CD4-positive, alpha-beta T cell treated with Interferon alpha-2 for 1 hour (primary cell): Measurements from ENCODE around the gene CCBE1.
"Not testable (repeated sequence)": the region's sequence is repeated elsewhere in the genome, so short reads cannot be mapped to it uniquely, and the experiment has no call there.

Experiments
- DNase-seq, 2 donors: peaks; one replicate each; pipeline ENCODE4 v3.0.0-alpha.2; 2020 to 2022

The CCBE1 gene

GRCh38 chr18:59714096-59714495, 16.9 kb upstream of the CCBE1 start:
- DNase-seq, result not testable (repeated sequence)

DNA sequence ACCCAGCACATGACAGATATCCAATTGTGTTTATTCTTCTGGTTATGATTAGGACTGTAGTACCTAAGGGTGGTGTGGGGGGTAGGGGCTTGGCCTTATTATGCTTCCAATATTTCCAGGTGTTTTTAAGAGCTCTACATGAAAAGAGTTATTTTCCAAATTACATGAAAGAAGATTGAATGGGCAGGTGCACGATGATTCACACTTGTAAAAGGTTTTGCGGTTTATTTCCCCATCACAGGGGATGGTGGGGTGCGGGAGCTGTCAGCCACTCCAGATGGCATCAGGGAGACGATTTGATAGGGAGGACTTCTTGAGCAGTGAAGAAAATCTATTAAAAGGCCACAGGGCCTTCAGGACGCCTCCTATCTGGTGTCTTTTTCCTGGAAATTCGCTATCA, 15.1 kb upstream of the CCBE1 start:
- DNase-seq, result no peak

GRCh38 chr18:59708988-59709387, 11.8 kb upstream of the CCBE1 start:
- no peak for DNase-seq

DNA sequence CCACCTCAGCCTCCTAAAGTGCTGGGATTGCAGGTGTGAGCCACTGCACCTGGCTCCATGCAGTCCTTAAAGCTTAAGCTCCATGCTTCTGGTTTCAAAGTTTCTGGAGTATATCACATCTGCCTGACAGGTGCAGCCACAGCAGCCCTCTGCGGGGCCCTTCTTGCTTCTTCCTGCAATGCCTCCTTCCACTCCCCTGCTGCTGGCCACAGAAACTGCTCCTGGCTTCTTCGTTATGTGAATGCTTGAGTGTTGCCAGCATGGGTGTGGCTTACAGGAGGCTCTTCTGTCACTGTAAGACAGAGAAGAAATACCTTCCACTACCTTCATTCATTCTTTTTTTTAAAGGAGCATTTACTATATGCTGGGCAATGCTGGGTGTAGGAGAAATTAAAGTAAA, 10.1 kb upstream of the CCBE1 start:
- DNase-seq, result no peak

DNA sequence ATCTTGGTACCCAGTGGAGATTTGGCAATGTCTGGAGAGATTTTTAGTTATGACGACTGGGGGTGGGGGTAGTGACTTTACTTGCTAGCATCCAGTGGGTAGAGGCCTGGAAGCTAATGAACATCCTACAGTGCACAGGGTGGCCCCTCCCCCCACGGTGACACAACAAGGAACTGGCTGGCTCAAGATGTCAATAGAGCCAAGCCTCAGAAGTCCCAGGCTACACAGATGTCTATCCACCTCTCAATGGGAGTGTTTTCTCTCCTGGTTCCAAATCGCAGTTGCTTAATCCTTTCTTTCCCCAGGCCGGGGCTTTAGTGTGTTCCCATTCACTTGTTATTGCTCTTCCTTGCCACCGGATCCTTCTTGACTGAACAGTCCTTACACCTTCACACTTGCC, 9.3 kb upstream of the CCBE1 start:
- no peak for DNase-seq

DNA sequence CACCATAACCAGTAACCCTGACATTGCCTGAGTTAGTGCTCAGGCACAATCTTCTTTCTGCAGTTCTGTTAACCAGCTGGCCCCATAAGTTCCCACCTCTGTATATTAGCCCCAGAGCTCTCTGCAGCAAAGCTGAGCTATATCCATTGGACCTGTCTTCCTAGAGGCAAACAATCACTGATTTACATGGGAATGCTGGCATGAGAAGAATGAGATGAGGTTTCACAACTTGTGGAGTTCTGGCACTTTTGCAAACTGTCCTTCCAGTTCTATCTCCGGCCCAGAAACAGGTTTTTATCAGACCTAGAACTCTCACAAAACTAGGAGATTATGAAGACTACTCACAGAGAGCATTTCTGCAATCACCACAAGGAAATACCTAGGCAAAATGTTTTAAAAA, 7.9 kb upstream of the CCBE1 start:
- DNase-seq, result no peak

- no peak for DNase-seq
Measured at GRCh38 chr18:59704146-59704545, 6.9 kb upstream of the CCBE1 start.

- DNase-seq, result no peak
Measured at GRCh38 chr18:59701272-59701671, 4.0 kb upstream of the CCBE1 start.

DNA sequence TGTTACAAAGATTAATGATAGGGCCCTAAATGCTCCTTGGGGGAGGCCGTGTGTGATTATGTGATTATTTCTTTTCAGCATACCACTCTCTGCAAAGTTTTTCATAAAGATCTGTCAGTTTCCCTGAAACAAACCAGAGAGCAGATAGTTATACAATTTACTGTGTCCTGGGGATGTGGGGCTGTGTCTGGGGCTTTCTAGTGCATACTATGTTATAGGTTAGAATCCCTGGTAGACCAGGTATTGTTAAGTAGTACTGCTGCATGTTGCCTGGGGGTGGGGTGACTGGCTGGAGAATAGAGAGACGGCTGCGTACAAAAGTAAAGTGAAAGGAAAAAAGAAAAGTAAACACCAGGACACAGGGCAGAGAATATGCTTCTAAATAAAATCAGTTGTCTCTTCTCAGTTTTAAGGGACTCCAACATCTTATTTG, 3.3 kb upstream of the CCBE1 start:
- DNase-seq, result no peak

DNA sequence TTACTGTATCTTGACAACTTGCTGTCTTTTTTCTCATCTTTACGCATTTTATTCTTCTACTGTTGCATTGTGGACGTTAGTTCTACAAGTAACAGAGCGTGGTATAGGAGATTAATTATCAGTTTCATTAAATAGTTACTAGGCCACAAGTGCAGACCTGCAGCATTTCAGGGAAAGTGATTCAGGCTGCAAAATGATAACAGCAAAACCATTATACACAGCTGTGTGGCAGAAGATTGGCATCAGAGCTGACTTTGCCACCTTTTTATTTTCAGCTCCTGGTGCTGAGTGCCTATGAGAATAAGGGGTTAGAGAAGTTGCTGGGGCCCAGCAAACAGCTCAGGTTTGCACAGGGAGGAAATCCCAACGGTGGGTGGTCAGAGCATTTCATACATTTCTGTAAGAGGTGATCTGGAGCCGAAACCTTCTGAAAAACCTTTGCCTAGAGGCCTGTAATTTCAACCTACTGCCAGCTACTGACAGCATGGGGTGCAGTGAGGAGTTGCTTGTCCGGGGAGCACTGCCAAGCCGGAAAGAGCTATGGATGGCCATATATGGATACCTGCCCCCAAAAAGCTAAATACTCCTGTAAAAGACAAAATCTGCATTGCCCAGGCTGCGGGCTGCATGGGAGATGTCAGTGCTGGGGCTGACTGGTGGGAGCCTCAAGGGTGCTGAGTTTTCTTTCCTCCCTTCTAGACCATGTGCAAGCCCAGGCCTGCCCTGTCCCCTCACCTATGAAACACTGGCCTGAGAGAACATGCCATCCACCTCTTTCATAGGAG, 2.7 kb upstream of the CCBE1 start:
- no peak for DNase-seq

DNA sequence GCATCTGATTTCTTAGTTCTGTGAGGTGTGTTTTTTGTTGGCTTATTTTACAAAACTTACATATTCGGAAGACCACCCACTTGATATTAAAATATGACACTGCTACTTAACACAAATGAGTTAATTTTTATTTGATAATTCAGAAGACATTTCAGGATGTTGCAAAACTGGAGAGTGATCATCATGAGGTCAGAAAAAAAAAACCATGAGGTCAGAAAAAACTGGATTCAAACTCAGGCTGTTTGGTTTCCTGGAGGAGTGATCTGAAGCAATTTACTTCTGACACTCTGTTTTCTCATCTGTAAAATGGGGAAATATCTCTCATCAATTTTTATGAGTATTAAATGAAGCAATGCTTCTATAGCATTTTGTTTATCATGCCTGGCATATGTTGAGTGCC, 1.8 kb upstream of the CCBE1 start:
- DNase-seq, result no peak

- DNase-seq, result no peak
Measured at GRCh38 chr18:59696311-59697235, 650 bp downstream of the CCBE1 start.

GRCh38 chr18:59695551-59695950, 1.7 kb downstream of the CCBE1 start:
- DNase-seq, result no peak

- DNase-seq, result no peak
Measured at GRCh38 chr18:59694824-59695223, 2.4 kb downstream of the CCBE1 start.

GRCh38 chr18:59691996-59692395, 5.2 kb downstream of the CCBE1 start:
- DNase-seq, result no peak

DNA sequence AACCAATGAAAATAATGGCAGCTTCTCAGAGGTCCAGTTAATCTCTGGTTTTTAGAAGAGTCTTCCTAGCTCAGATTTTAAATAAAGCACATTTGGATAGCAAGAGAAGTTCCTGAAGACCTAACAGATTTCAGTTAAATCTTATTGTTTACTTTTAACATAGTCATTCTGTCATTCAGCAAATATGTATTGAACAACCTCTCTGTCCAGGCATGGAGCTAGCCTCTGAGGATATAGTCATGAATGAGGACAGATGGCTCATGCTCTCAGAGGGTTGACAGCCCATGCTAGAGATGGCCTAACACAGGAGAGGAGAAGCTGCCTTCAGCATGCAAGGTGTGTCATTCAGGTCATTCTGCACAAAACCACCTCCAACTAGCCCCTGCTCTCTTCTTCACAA, 6.2 kb downstream of the CCBE1 start:
- DNase-seq, result no peak

- DNase-seq, result no peak
Measured at GRCh38 chr18:59690186-59690982, 6.8 kb downstream of the CCBE1 start.

DNA sequence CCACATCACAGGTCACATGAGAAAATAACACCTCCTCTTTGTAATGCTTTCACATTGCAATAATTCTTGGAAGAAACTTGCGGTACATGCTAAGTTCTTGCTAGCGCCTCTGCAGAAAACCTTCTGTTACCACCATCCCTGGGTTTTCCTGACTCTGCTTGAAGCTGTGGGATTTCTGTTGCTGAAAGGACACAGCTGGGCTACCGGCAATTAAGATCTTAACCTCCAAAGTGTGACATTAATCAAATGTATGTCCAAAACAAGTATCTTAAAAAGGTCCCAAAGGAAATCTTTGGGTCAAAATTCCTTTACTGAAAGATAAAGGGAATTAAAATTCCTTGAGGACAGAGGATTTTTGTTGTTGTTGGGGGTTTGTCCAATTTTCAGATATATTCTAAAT, 7.5 kb downstream of the CCBE1 start:
- no peak for DNase-seq

- no peak for DNase-seq
Measured at GRCh38 chr18:59686260-59686659, 11.0 kb downstream of the CCBE1 start.

DNA sequence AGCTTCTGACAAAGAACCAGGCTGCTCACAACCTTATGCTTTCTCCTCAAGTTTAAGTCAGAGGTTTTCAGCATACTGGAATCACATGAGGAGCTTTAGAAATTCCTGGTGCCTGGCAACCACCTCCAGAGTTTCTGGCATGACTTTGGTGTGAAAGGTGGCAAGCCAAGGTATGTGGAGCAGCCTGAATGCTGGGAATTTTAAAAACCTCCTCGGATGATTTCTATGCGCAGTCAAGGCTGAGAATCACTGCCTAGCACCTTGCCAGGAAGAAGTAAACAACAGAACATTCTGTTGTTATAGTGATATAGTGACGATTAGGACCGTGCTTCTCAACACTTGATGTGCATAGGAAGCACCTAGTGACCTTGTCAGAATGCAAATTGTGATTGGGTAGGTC, 11.7 kb downstream of the CCBE1 start:
- no peak for DNase-seq

- no peak for DNase-seq
Measured at GRCh38 chr18:59684777-59685176, 12.4 kb downstream of the CCBE1 start.

DNA sequence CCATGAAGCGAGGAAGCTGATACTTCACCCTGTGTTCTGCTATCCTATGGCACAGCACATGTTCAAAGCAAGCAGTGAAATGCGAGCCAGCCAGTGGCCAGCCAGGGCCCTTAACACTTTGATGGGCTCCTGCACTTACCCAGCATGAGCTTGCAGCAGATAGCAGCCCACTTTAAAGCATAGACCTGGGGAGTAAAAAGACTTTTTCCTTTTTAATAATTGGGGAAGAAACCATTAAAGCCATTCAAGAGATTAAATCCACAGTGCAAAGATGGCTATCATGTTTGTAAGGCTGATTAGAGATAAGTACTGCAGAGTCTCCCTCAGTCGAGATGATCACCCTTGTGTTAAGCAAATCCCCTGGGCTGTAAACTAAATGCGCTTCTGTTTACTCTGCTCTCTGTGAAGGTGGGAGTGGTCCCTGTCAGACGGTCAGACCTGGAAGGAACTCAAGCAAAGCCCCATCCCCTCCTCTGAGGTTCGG, 15.7 kb downstream of the CCBE1 start:
- no peak for DNase-seq

DNA sequence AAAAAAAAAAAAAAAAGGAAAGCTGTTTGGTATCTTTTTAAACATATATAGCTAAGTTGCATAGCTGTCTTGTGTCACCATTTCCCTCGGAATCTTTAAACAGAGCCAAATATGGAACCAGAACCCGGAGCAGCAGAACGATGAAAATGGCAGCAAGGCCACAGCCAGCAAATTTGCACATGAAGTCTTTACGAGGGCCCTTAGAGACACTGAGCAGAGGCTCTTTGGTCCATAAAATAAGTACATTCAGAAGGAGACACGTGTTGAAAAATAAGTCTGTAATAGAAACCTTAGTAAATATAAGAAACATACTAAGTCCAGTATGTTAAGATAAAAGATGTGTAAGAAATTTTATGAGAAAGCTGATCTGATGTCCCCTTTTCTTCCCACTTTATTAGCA, 16.2 kb downstream of the CCBE1 start:
- no peak for DNase-seq
